ENCODE measurements around the gene TXNDC8.

DNA sequence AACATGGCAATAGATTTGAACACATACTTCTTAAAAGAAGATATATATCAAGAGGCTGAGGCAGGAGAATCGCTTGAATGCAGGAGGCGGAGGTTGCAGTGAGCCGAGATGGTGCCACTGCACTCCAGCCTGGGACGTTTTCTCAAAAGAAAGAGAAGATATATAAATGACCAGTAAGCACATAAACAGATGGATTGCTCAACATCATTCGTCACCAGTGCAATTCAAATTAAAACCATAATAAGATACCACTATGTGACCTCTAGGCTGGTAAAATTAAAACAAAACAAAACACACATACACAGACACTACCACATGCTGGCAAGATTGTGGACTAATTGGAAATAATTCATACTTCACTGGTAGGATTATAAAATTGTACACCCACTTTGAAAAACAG lies 76.0 kb downstream of the TXNDC8 start:
- TF ChIP-seq CTCF (IDR thresholded peaks at IDR 0.05): no peak
- TF ChIP-seq POLR2A (IDR thresholded peaks at IDR 0.05): no peak
